Prostate gland (tissue), 2 donors: ENCODE measurements around the gene MYO9A. TPM values are rescaled to one million over a fixed set of nuclear protein-coding genes. Genes with fewer than 3 reads are reported as not detected.

ENCODE experiments used
- DNase-seq: peaks from one replicate; pipeline ENCODE4 v3.0.0-alpha.2; 2019; ENCODE audit warnings: low spot score
- H3K27ac ChIP-seq, 2 donors: fragments of 200-600 bp; sonication (generic); 2 replicates each; pipeline ENCODE4 v1.5.1; 2017 to 2019
- H3K27me3 ChIP-seq: fragments of 200-600 bp; sonication (generic); replicated peaks from 2 replicates; pipeline ENCODE4 v1.5.1; 2019; ENCODE audit not compliant: insufficient read depth
- H3K36me3 ChIP-seq, 2 donors: fragments of 200-600 bp; sonication (generic); 1 replicate in 1 of 2; 2 replicates in 1 of 2; pipeline versions ENCODE4 v1.5.1 to v1.8.1; 2017 to 2019
- H3K4me1 ChIP-seq: fragments of 200-600 bp; sonication (generic); replicated peaks from 2 replicates; pipeline ENCODE4 v1.5.1; 2019
- H3K4me3 ChIP-seq, 2 donors: fragments of 200-600 bp; sonication (generic); 2 replicates each; pipeline ENCODE4 v1.5.1; 2017 to 2019
- H3K9me3 ChIP-seq: fragments of 200-600 bp; sonication (generic); 2 replicates; pipeline ENCODE4 v1.5.1; 2017
- CTCF ChIP-seq, 4 experiments: fragments of 200-600 bp in 2 of 4; fragments of 450-650 bp in 2 of 4; sonication (generic) in 2 of 4; IDR thresholded peaks; 1 replicate in 3 of 4; 2 replicates in 1 of 4; pipeline ENCODE4 v1.5.1; 2016 to 2019; ENCODE audit warnings: antibody characterized with exemption in 4 of 4, mild to moderate bottlenecking in 2 of 4, moderate library complexity in 2 of 4
- POLR2A ChIP-seq: fragments of 450-650 bp; IDR thresholded peaks from one replicate; pipeline ENCODE4 v1.6.1; 2016; ENCODE audit warnings: antibody characterized with exemption, mild to moderate bottlenecking
- POLR2AphosphoS5 ChIP-seq: sonication (generic); formaldehyde crosslinking; IDR thresholded peaks from one replicate; pipeline ENCODE4 v1.6.1; 2017; ENCODE audit warnings: antibody characterized with exemption
- WGBS: methylation state at CpG from one replicate; pipeline ENCODE4 v1.1.5; 2018; 5-methylcytosine and 5-hydroxymethylcytosine counted together
- intact Hi-C: fragments of 100-400 bp; cut with DNase I; formaldehyde crosslinking; loops from one replicate; pipeline ENCODE4 v1.14.2; 2022
- total RNA-seq, 2 donors: library from RNA; depleted of rRNA; stranded (reverse); fragments of >200 nt; gene quantifications; one replicate each; pipeline ENCODE4 v1.1.0, GENCODE V29; 2016

MYO9A gene
- total RNA-seq, 2 donors from 2014 or later = 29.4 to 252 TPM

GRCh38 chr15:72147418-72147817, 29.5 kb upstream of the MYO9A start:
- WGBS = 82% methylated on average over 2 of the region's 2 CpGs
- DNase-seq = no peak

GRCh38 chr15:72146934-72147333, 29.0 kb upstream of the MYO9A start:
- Histone ChIP-seq H3K27ac (no peak overlapping the region), H3K27me3 (no peaks in the 10 kb centered on the region), H3K9me3 (no peaks in the 10 kb centered on the region), H3K4me3 (no peak overlapping the region), H3K4me1 (no peaks in the 10 kb centered on the region), H3K36me3 (no peaks in the 10 kb centered on the region)
- DNase-seq = no peak
- TF ChIP-seq POLR2A (no peak), POLR2AphosphoS5 (no peak)
- intact Hi-C loops = no loop called here

More at GRCh38 chr15:72147418-72147817, 29.5 kb upstream of the MYO9A start:
- TF ChIP-seq CTCF (IDR thresholded peaks at IDR 0.05) (no peak), POLR2A (no peak), POLR2AphosphoS5 (no peak)
- Histone ChIP-seq H3K27me3 (no peaks in the 10 kb centered on the region), H3K4me3 (no peak overlapping the region), H3K36me3 (no peaks in the 10 kb centered on the region), H3K4me1 (no peaks in the 10 kb centered on the region), H3K27ac (no peak overlapping the region), H3K9me3 (no peaks in the 10 kb centered on the region)
- intact Hi-C loops = no loop called here

- Histone ChIP-seq H3K9me3 (no peaks in the 10 kb centered on the region), H3K4me1 (no peaks in the 10 kb centered on the region), H3K36me3 (no peaks in the 10 kb centered on the region), H3K27me3 (no peaks in the 10 kb centered on the region), H3K4me3 (no peak overlapping the region), H3K27ac (no peak overlapping the region)
- TF ChIP-seq CTCF (IDR thresholded peaks at IDR 0.05) (no peak), POLR2A (no peak), POLR2AphosphoS5 (no peak)
- intact Hi-C loops = no loop called here
- no peak for DNase-seq
- 98% methylated on average over 3 of the region's 3 CpGs for WGBS
Observed at GRCh38 chr15:72146221-72146620, 28.3 kb upstream of the MYO9A start.

GRCh38 chr15:72141171-72142084, 23.5 kb upstream of the MYO9A start:
- Histone ChIP-seq H3K4me1 (no peaks in the 10 kb centered on the region), H3K36me3 (no peaks in the 10 kb centered on the region), H3K4me3 (no peak overlapping the region), H3K27ac (no peak overlapping the region), H3K27me3 (no peaks in the 10 kb centered on the region), H3K9me3 (no peaks in the 10 kb centered on the region)
- no peak for DNase-seq
- 56% methylated on average over 4 of the region's 4 CpGs for WGBS
- intact Hi-C loops = no loop called here
- no peak for TF ChIP-seq POLR2A
- TF ChIP-seq POLR2AphosphoS5 = no peak
- TF ChIP-seq CTCF (IDR thresholded peaks at IDR 0.05) = no peak

GRCh38 chr15:72140088-72140487, 22.1 kb upstream of the MYO9A start:
- no peak for TF ChIP-seq POLR2A

GRCh38 chr15:72139667-72140066, 21.7 kb upstream of the MYO9A start:
- WGBS = 98% methylated on average over 4 of the region's 4 CpGs
- intact Hi-C loops = no loop called here
- TF ChIP-seq CTCF (IDR thresholded peaks at IDR 0.05) (no peak), POLR2A (no peak)
- Histone ChIP-seq H3K36me3 (no peaks in the 10 kb centered on the region), H3K9me3 (no peaks in the 10 kb centered on the region), H3K27me3 (no peaks in the 10 kb centered on the region), H3K4me3 (no peak overlapping the region), H3K4me1 (no peaks in the 10 kb centered on the region), H3K27ac (no peak overlapping the region)
- DNase-seq = no peak

More at GRCh38 chr15:72140088-72140487, 22.1 kb upstream of the MYO9A start:
- no peak for DNase-seq
- no peak overlapping the region for H3K27ac ChIP-seq
- no peaks in the 10 kb centered on the region for H3K36me3 ChIP-seq
- no peaks in the 10 kb centered on the region for H3K9me3 ChIP-seq
- H3K4me1 ChIP-seq = no peaks in the 10 kb centered on the region
- intact Hi-C loops = no loop called here
- no peaks in the 10 kb centered on the region for H3K27me3 ChIP-seq
- 90% methylated on average over 3 of the region's 3 CpGs for WGBS
- H3K4me3 ChIP-seq = no peak overlapping the region
